Pancreas (tissue), 10 donors: ENCODE results near the gene ASB7. TPM values are rescaled to one million over a fixed set of nuclear protein-coding genes. Genes with fewer than 3 reads are reported as not detected.

Source experiments
- ATAC-seq, 4 donors: fragments of 200-7000 bp; cut with Tn5 transposase; one replicate each; pipeline versions ENCODE4 v1.8.0 to v1.9.1; 2020; ENCODE audit warnings: mild to moderate bottlenecking in 4 of 4, moderate library complexity in 4 of 4
- DNase-seq, 6 donors: peaks; one replicate each; pipeline ENCODE4 v3.0.0-alpha.2; 2020
- FAIRE-seq: peaks from 2 replicates; lab custom pipeline; 2012; peaks lifted over from hg19 to GRCh38; lab: Jason Lieb, UNC
- H3K27ac ChIP-seq, 4 donors: fragments of 200-600 bp; sonication (generic); 1 replicate in 3 of 4; 2 replicates in 1 of 4; pipeline versions ENCODE4 v1.5.0 to v1.8.0; 2020
- H3K27me3 ChIP-seq, 4 donors: fragments of 200-600 bp; one replicate each; pipeline ENCODE4 v1.8.0; 2021
- H3K36me3 ChIP-seq, 3 donors: fragments of 200-600 bp; sonication (generic) in 1 of 3; one replicate each; pipeline versions ENCODE4 v1.5.0 to v1.8.0; 2020 to 2021
- H3K4me1 ChIP-seq, 3 donors: fragments of 200-600 bp; one replicate each; pipeline ENCODE4 v1.8.0; 2021
- H3K4me3 ChIP-seq, 4 donors: fragments of 200-600 bp; sonication (generic) in 2 of 4; one replicate each; pipeline versions ENCODE4 v1.5.0 to v1.8.0; 2020 to 2021
- H3K9me3 ChIP-seq, 4 donors: fragments of 200-600 bp; one replicate each; pipeline ENCODE4 v1.8.0; 2021
- WGBS, 2 donors: extraction: QIAGEN DNeasy Blood & Tissue Kit; methylation state at CpG; one replicate each; pipeline ENCODE4 v1.1.7; 2013; 5-methylcytosine and 5-hydroxymethylcytosine counted together
- intact Hi-C, 3 donors: fragments of 100-400 bp; cut with DNase I; formaldehyde crosslinking; loops; one replicate each; pipeline versions ENCODE4 v1.11.1 to v1.14.2; 2022
- polyA plus RNA-seq, 2 donors: library from polyadenylated mRNA; stranded (reverse); fragments of 200-250 nt; gene quantifications; one replicate each; pipeline ENCODE4 v1.2.3, GENCODE V29; 2013
- total RNA-seq, 6 donors: library from RNA; stranded (reverse); fragmentation: NEBNext Ultra II Directional in 4 of 6; extraction: Animal tissue kit (Norgen Biotek cat#: 25700) in 4 of 6; gene quantifications; one replicate each; pipeline versions ENCODE4 v1.2.1 to v1.2.4, GENCODE V29; 2021 to 2023
- TF ChIP-seq, protein P1 (sequence below), 4 donors: fragments of 200-600 bp; sonication (generic) in 3 of 4; IDR thresholded peaks; one replicate each; pipeline versions ENCODE4 v1.5.0 to v1.8.0; 2021; ENCODE audit warnings: antibody characterized with exemption in 4 of 4
- donor health status: healthy with polysubstance abuse.
- donor health status: DM: no; HTN: no; CAD: no; lungs with moderate emphysema.
- donor health status: DM: no; HTN: no; CAD: no.
- donor health status: control.
- donor health status: control.
- donor health status: Bipolar disorder and iron deficiency.
- donor health status: DM: yes; HTN: yes; CAD: no.
- donor health status: DM: no; HTN: no; CAD: no.
- donor health status: DM: no; HTN: no; CAD: no.
- donor health status: DM: yes; HTN: yes; CAD: no.

The ASB7 gene
- total and polyA plus RNA-seq, 8 donors: 1.9 to 7.8 (median 4.4) TPM

DNA sequence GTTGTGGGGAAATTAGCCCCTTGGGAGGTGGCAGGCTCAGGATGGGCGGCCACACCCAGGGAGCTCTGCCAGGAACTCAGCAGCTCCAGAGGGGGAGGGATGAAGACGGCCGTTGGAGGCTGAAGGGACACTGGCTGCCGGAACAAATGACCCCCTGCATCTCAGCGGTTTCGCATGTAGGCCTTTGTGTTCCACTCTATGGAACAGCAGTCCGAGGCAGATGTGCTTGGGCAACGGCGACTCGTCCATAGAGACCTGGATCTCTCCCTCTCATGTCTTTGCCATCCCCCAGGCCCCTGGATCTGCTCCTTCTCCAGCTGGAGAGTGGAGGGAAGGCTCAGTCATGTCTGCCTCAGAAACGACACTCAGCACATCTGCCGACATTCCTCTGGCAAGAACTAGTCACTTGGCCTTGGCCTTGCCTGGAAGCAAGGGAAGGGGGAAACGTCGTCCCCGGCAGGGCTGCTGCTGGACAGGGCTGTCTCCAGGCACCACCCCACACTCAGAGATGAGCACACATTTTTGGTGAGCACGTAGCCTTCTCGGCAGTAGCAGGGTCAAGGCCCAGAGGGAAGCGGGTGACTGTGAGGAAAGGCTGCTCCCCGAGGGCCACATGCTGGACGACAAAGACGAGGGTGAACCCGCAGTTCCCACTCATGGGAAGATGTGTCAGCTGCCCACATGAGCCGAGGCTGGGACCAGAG is 83.8 kb downstream of the ASB7 start:
- ATAC-seq: peak in 3 of 4 donors; percentile 26 to 67 (median 50)
- intact Hi-C loops: no loop called here
- Histone ChIP-seq H3K4me1 (no peaks in the 10 kb centered on the region), H3K4me3 (no peak overlapping the region), H3K27ac (no peak overlapping the region), H3K27me3 (no peaks in the 10 kb centered on the region), H3K9me3 (no peaks in the 10 kb centered on the region), H3K36me3 (no peaks in the 10 kb centered on the region)
- no peak for FAIRE-seq
- TF ChIP-seq, protein P1, sequence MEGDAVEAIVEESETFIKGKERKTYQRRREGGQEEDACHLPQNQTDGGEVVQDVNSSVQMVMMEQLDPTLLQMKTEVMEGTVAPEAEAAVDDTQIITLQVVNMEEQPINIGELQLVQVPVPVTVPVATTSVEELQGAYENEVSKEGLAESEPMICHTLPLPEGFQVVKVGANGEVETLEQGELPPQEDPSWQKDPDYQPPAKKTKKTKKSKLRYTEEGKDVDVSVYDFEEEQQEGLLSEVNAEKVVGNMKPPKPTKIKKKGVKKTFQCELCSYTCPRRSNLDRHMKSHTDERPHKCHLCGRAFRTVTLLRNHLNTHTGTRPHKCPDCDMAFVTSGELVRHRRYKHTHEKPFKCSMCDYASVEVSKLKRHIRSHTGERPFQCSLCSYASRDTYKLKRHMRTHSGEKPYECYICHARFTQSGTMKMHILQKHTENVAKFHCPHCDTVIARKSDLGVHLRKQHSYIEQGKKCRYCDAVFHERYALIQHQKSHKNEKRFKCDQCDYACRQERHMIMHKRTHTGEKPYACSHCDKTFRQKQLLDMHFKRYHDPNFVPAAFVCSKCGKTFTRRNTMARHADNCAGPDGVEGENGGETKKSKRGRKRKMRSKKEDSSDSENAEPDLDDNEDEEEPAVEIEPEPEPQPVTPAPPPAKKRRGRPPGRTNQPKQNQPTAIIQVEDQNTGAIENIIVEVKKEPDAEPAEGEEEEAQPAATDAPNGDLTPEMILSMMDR (IDR thresholded peaks at IDR 0.05): no peak
- DNase-seq: no peak
- WGBS, 2 donors: 69 to 76% methylated on average over 23 of the region's 23 CpGs

DNA sequence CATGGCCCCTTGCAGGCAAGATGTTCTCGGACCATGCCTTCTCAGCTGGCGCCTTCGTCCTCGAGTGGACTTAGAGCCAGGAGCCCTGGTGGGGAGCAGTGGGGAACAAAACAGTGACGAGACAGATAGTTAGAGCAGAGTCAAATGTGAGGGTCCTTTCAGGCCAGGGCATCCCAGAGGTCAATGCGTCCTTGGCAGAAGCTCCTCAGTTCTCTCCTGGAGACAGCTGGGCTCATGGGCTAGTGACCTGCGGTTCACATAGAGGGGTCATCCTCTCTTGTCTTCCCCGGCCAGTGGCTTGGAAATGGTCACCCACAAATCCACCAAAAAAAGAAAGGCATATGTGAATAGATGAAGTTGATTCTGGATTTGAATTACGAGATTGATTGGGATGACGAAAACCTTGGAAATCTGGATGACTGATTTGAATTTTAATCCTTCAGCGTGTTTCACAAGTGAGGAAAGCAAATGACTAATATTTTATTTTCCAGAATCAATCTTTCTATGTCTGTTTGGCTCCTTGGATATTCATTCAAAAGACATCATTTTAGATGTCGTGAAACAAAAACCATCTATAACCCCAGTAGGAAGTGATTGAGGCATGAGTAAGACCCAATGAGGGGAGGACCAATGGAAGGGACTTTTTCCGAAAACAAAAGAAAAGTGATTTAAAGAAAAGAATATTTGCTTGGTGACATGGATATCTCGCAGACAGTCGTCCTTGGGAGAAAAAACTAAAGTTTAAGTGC is 84.5 kb downstream of the ASB7 start:
- Histone ChIP-seq H3K4me1 (no peaks in the 10 kb centered on the region), H3K27ac (no peak overlapping the region), H3K36me3 (no peaks in the 10 kb centered on the region), H3K4me3 (no peak overlapping the region), H3K27me3 (no peaks in the 10 kb centered on the region), H3K9me3 (no peaks in the 10 kb centered on the region)
- no peak for FAIRE-seq
- TF ChIP-seq, protein P1 (IDR thresholded peaks at IDR 0.05): no peak
- no peak for DNase-seq
- 72 to 83% methylated on average over 15 of the region's 15 CpGs for WGBS, 2 donors
- intact Hi-C loops: no loop called here
- ATAC-seq: peak in 1 of 4 donors; percentile 15

DNA sequence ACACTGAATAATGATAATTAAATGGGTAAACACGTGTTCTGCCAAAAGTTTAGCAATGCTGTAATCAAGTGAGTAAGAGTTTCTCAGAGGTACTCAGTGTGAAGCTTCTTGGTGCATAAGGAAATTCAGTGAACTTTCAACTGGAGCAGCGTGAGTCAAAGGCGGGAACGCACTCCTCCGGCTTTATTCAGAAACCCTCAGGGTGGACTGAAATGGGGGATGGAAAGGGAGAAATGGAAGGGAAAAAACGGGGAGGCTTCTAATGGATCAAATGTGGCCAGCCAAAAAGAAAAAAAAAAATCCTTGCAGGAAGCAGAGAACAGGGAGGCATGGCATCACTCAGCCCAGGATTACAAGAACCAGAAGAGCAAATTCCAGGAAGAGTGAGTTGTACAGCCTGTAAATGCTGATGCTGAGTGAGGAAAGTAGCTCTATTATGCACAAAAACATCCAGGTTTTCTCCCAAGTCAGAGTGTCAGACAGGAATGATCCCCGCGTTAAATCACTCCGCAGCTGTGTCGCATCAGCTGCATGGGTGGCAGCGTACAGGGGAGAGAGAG is 85.3 kb downstream of the ASB7 start:
- FAIRE-seq: no peak
- 62 to 67% methylated on average over 11 of the region's 11 CpGs for WGBS, 2 donors
- H3K4me3 ChIP-seq: no peak overlapping the region
- intact Hi-C loops: no loop called here
- TF ChIP-seq, protein P1 (IDR thresholded peaks at IDR 0.05): no peak
- H3K27me3 ChIP-seq: no peaks in the 10 kb centered on the region
- no peak for DNase-seq
- H3K9me3 ChIP-seq: no peaks in the 10 kb centered on the region
- H3K27ac ChIP-seq: no peak overlapping the region
- peak in 3 of 4 donors; percentile 36 to 64 (median 59) for ATAC-seq
- H3K4me1 ChIP-seq: no peaks in the 10 kb centered on the region
- no peaks in the 10 kb centered on the region for H3K36me3 ChIP-seq

DNA sequence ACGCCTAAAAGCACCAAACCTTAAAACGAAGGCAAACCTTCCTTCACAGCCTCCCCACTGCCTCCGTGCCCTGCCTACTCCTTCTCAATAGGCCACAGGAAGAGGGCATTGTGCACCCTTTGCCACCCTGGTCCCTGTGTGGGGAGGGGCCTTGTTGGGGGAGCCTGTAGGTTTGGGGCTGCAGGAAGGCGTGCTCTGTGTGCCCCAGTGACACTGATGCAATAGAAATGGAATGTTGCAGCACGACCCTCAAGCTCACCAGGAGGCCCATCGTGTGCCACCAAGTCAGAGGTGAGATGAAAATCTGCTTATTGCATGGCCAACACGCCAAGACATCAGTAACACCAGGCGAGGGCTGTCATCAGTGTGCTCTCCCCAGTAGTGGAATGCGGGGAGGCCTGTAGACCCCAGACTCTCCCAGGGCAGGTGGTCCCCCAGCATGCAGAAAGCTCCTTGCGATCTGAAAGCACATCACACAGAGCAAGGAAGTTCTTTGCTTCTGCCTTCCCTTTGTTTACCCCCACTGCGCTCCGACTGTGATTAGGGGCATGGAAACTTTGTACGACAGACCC is 86.2 kb downstream of the ASB7 start:
- intact Hi-C loops: no loop called here
- WGBS, 2 donors: 70 to 76% methylated on average over 13 of the region's 13 CpGs
- no peaks in the 10 kb centered on the region for H3K4me1 ChIP-seq
- peak overlapping the region in 1 of 4 donors; percentile 2 for H3K27ac ChIP-seq
- DNase-seq (no peak), ATAC-seq (no peak), FAIRE-seq (no peak)
- H3K27me3 ChIP-seq: no peaks in the 10 kb centered on the region
- TF ChIP-seq, protein P1 (IDR thresholded peaks at IDR 0.05): no peak
- H3K4me3 ChIP-seq: no peak overlapping the region
- no peaks in the 10 kb centered on the region for H3K9me3 ChIP-seq
- H3K36me3 ChIP-seq: no peaks in the 10 kb centered on the region
